Measurements from ENCODE around the gene SLC35B1. TPM values are rescaled to one million over a fixed set of nuclear protein-coding genes. Genes with fewer than 3 reads are reported as not detected.

The SLC35B1 gene
- total RNA-seq, 1 experiment from 2014 or later: 84.6 TPM

DNA sequence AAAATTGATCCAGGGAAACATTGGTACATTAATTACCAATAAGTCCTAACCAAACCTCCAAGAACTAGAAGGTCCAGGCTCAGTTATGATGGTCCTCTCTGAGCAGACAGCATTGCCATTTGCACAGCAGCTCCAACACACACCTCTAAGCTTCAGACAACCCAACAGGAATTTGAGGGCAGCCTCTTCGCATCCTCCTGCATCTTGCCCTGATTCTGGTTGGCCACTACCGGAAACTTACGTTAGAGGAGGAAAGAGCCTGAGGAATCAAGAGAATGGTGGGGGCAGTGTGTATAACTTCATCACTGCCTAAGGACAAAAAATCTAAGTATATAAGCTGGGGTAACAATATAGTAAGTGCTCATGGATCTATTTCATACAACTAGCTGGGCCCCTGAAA lies 40.5 kb upstream of the SLC35B1 start:
- TF ChIP-seq CTCF (IDR thresholded peaks at IDR 0.05) (no peak), SIN3A (IDR thresholded peaks at IDR 0.05; ENCODE audit: borderline replicate concordance, insufficient read depth, low read depth, low read length) (no peak), REST (IDR thresholded peaks at IDR 0.05; ENCODE audit: insufficient read depth in 1 of 2, low read depth in 2 of 2, low read length in 1 of 2) (no peak), POLR2AphosphoS5 (IDR thresholded peaks at IDR 0.05; ENCODE audit: low read depth, low read length) (no peak)
- ATAC-seq (no peak; the same call in 1 of the 2 replicates), DNase-seq (ENCODE audit: low read depth, low spot score) (no peak)
- ChIA-PET POLR2A (no interaction called here), CTCF (no interaction called here)
- no TSS peak for BruUV-seq (replicated peaks)
- Histone ChIP-seq H3K27ac (ENCODE audit: low read length) (no peak overlapping the region), H3K4me1 (ENCODE audit: control insufficient read depth, insufficient read depth, low read length) (no peaks in the 10 kb centered on the region), H3K27me3 (ENCODE audit: control insufficient read depth, insufficient read depth, low read length) (no peaks in the 10 kb centered on the region), H3K9me3 (ENCODE audit: control insufficient read depth, insufficient read depth, low read depth, low read length) (no peaks in the 10 kb centered on the region), H3K4me3 (ENCODE audit: low read depth in 2 of 2, low read length in 2 of 2) (no peak overlapping the region), H3K36me3 (ENCODE audit: control insufficient read depth, insufficient read depth, low read length) (no peaks in the 10 kb centered on the region)
- intact Hi-C loops (cut with micrococcal nuclease; ENCODE audit: unreplicated experiment): no loop called here
- in situ Hi-C loops (cut with HindIII; ENCODE audit: low pct_unique_long_range_greater_than_20kb, low sequenced_read_pairs): no loop called here

DNA sequence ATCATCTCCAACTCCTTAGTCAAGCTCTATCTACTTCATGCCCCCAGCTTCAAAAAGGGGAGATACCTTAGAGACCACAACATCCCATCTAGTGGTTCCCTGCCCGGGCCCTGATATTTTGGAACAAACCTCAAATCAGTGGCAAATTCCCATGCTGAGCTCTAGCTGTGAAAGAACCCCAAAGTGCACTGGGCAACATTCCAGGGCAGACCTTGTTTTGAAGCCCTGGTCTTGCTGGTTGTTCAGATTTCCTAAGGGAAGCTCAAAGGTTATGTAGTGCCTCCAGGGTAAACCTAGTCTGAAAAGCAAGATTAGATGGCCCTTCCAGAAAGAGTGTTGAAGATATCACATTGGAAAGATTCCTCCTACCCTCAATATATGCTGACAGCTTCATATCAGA lies 39.9 kb upstream of the SLC35B1 start:
- DNase-seq (ENCODE audit: low read depth, low spot score) (no peak), ATAC-seq (no peak)
- H3K4me3 ChIP-seq (ENCODE audit: low read depth in 2 of 2, low read length in 2 of 2): no peak overlapping the region
- H3K9me3 ChIP-seq (ENCODE audit: control insufficient read depth, insufficient read depth, low read depth, low read length): no peaks in the 10 kb centered on the region
- in situ Hi-C loops (cut with HindIII; ENCODE audit: low pct_unique_long_range_greater_than_20kb, low sequenced_read_pairs): no loop called here
- ChIA-PET POLR2A (interaction anchor here (0.5 to 0.7 kb wide), 2 partner anchors 157 to 232 kb away, joined by 3 read pairs; no protein-coding TSS in a partner anchor), CTCF (no interaction called here)
- BruUV-seq (replicated peaks): no TSS peak
- no peaks in the 10 kb centered on the region for H3K4me1 ChIP-seq (ENCODE audit: control insufficient read depth, insufficient read depth, low read length)
- intact Hi-C loops (cut with micrococcal nuclease; ENCODE audit: unreplicated experiment): no loop called here
- no peak overlapping the region for H3K27ac ChIP-seq (ENCODE audit: low read length)
- H3K36me3 ChIP-seq (ENCODE audit: control insufficient read depth, insufficient read depth, low read length): no peaks in the 10 kb centered on the region
- no peaks in the 10 kb centered on the region for H3K27me3 ChIP-seq (ENCODE audit: control insufficient read depth, insufficient read depth, low read length)
- TF ChIP-seq SIN3A (IDR thresholded peaks at IDR 0.05; ENCODE audit: borderline replicate concordance, insufficient read depth, low read depth, low read length) (no peak), TCF7L2 (IDR thresholded peaks at IDR 0.05; ENCODE audit: low read depth, low read length) (no peak), POLR2AphosphoS5 (IDR thresholded peaks at IDR 0.05; ENCODE audit: low read depth, low read length) (no peak), CTCF (IDR thresholded peaks at IDR 0.05) (no peak), REST (IDR thresholded peaks at IDR 0.05; ENCODE audit: insufficient read depth in 1 of 2, low read depth in 2 of 2, low read length in 1 of 2) (no peak)

Data from Panc1 (cell line).